HG03565 (cell line): ENCODE measurements around the gene GSTO2.

Experiments
- ATAC-seq: cut with Tn5 transposase; IDR thresholded peaks from one replicate; pipeline ENCODE4 v1.9.1; 2021; ENCODE audit warnings: mild to moderate bottlenecking, moderate library complexity; ENCODE audit not compliant: unreplicated experiment

GSTO2 gene

GRCh38 chr10:104307576-104308438 is 38.8 kb downstream of the GSTO2 start:
- ATAC-seq, result no peak

GRCh38 chr10:104308439-104308903 is 39.5 kb downstream of the GSTO2 start:
- ATAC-seq, result peak; percentile 81

- ATAC-seq, result no peak
Measured at GRCh38 chr10:104309980-104310978, 41.3 kb downstream of the GSTO2 start.

DNA sequence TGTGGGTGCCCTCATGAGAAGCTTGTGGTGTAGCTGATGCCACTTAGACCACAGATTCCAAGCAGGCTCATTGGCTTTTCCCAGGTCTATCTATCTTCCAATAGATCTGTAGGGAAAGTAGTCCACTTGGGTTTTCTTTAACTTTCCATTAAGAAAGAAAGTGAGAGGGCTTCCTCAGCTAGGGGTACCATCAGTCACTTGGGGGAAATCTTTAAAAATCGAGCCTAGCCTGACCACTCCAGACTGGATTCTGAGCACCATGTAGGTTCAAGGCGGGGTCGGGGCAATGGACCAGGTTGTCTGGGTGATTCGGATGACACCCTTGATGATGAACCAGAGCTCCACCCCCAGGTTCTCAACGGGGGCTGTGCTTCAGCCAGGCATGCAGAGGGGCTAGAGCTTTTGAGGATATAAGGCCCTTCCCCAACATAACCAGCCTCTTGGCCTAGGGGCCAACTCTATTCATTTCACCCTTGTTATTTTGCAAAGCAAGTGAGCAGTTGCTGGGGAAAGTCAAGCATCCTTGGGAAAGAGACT is 42.3 kb downstream of the GSTO2 start:
- no peak for ATAC-seq

GRCh38 chr10:104314591-104315485 is 45.9 kb downstream of the GSTO2 start:
- no peak for ATAC-seq

GRCh38 chr10:104315486-104315921 is 46.5 kb downstream of the GSTO2 start:
- ATAC-seq, result no peak

DNA sequence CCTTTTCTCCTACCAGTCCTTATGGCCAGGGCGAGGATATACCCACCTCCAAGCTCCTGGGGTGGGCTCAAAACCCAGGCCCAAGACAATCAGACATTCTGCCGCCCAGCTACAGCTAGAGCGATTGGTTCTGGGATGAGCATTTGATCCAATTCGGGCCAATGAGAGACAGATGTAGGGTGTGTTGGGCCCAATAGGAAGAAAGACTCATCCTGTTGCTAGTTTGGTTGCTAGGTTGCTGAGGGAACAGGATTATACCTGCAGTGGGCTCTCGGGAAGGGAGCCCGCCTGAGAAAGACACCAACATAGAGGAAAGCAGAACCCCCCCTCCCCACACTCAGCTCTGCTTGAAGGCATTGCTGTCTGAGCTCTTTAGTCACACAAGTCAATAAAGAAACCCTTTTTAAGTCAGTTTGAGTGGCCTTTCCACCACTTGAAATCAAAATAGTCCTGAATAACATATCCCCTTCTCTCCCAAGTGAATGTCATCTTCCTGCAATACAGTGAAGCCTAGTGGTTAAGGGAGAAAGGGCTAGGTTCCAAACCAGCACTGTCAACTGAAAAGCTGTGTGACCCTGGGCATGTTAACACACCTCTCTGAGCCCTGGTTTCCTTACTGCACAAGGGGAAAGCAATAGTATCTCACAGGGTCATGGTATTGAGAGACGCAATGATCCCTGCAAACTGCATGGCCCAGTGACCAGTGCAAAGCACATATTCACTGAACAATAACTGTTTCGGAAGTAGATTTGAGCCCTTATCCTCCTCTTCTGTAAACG is 47.5 kb downstream of the GSTO2 start:
- ATAC-seq, result no peak

DNA sequence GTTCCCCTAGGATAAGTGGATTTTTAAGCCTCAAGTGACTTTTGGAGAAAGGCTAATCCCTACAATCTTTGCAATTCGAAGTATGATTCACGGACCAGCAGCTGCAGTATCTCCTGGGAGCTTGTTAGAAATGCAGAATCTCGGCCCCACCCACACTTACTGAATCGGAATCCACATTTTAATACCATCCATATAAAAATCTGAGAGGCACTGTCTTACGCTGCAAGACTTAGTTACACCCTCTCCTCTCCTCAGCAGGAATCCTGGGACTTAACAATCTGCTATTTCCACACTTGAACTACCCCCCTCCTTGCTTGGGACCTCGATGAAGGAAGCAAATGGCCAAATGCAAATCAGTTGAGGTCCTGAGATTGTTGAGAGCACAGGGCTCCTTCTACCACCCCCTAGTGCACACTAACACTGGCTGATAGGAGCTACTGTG is 48.3 kb downstream of the GSTO2 start:
- ATAC-seq, result no peak

GRCh38 chr10:104317726-104318299 is 48.8 kb downstream of the GSTO2 start:
- no peak for ATAC-seq

DNA sequence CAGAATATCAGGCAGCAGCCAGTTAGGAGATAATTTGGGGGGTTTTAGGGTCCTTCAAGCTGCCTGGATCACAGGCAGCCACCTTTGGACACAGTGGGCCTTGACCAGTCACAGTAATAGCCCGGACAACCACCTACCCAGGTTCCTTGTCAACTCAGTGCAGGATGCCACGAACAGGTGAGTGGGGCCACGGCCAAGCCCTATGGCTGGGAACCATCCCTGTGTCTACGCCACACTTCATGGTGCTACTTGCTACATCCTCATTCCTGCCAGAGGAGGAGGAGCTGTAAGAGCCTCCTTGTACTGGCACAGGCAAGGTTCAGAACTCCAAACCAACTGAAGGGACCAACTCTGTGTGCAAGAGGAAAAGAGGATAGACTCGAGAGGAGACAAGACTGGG is 49.3 kb downstream of the GSTO2 start:
- no peak for ATAC-seq

- ATAC-seq, result no peak
Measured at GRCh38 chr10:104318810-104319741, 50.1 kb downstream of the GSTO2 start.

DNA sequence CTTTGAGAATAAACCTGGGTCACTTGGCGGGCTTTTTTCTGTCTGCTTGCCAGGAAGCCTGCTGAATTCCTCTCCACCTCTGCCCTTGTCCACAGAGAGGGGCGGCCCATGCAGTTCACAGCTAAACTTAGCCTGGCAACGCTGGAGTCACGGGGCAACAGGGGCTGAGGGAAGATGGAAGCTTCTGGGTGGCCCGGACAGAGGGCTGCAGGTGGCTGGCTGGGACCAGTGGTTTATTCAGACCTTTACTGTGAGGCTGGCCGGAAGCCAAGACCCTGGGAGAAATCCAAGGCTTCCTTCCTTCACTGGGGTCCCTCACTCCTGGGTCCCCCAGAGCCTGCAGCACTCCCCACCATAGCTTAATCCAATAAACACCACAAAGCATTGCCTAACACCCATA is 52.2 kb downstream of the GSTO2 start:
- ATAC-seq, result no peak

- no peak for ATAC-seq
Measured at GRCh38 chr10:104321725-104322415, 52.9 kb downstream of the GSTO2 start.

- ATAC-seq, result no peak
Measured at GRCh38 chr10:104322416-104322782, 53.4 kb downstream of the GSTO2 start.

GRCh38 chr10:104323085-104323484 is 54.1 kb downstream of the GSTO2 start:
- no peak for ATAC-seq

GRCh38 chr10:104323760-104324201 is 54.8 kb downstream of the GSTO2 start:
- ATAC-seq, result no peak

- ATAC-seq, result no peak
Measured at GRCh38 chr10:104324221-104324686, 55.3 kb downstream of the GSTO2 start.
